ENCODE data around the gene ANTXR1.

DNA sequence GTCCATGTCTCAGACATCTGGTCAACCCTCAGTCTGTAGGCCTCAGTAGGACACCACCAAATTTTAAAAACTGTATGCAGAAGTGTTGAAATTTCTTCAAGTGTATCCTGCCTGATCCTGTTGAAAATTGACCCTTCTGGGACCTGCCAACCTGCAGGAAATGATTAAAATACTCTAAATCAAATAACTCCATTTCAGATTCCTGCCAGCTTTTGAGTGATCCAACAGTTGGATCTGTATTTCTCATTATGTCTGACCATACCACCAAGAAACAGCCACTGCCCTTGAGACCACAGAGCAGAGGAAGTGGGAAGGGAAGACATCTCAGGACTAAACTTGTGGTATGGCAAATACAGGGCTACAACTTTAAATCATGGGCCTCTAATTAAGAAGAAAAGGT, 113.4 kb downstream of the ANTXR1 start:
- TF ChIP-seq CTCF (IDR thresholded peaks at IDR 0.05) (no peak), POLR2A (IDR thresholded peaks at IDR 0.05) (no peak)

Measured in uterus (tissue), 2 donors.